22Rv1 (cell line): ENCODE results near the gene PCSK7.

ENCODE experiments used
- ZFX ChIP-seq: fragments of 450-650 bp; IDR thresholded peaks from 2 replicates; pipeline ENCODE4 v1.6.1; 2017; ENCODE audit warnings: antibody characterized with exemption, borderline replicate concordance
- TF ChIP-seq, protein P1 (sequence below): fragments of 450-650 bp; IDR thresholded peaks from 2 replicates; pipeline ENCODE4 v1.5.1; 2017; ENCODE audit warnings: mild to moderate bottlenecking

DNA sequence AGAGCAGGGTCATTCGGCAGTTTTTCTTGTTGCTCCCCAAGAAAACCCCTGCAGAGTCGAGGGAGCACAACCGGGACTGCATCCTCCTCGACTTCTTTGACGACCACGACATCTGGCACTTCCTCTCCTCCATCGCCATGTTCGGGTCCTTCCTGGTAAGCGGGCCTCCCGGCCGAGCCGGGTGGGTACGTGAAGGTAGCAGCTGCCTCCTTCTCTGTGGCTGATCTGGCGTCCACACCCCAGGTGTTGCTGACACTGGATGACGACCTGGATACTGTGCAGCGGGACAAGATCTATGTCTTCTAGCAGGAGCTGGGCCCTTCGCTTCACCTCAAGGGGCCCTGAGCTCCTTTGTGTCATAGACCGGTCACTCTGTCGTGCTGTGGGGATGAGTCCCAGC, 36.1 kb downstream of the PCSK7 start:
- TF ChIP-seq, protein P1, sequence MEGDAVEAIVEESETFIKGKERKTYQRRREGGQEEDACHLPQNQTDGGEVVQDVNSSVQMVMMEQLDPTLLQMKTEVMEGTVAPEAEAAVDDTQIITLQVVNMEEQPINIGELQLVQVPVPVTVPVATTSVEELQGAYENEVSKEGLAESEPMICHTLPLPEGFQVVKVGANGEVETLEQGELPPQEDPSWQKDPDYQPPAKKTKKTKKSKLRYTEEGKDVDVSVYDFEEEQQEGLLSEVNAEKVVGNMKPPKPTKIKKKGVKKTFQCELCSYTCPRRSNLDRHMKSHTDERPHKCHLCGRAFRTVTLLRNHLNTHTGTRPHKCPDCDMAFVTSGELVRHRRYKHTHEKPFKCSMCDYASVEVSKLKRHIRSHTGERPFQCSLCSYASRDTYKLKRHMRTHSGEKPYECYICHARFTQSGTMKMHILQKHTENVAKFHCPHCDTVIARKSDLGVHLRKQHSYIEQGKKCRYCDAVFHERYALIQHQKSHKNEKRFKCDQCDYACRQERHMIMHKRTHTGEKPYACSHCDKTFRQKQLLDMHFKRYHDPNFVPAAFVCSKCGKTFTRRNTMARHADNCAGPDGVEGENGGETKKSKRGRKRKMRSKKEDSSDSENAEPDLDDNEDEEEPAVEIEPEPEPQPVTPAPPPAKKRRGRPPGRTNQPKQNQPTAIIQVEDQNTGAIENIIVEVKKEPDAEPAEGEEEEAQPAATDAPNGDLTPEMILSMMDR: no peak
- TF ChIP-seq ZFX: no peak
